ENCODE results near the gene MRPS10. TPM values are rescaled to one million over a fixed set of nuclear protein-coding genes. Genes with fewer than 3 reads are reported as not detected.
"Not testable (repeated sequence)": the region's sequence is repeated elsewhere in the genome, so short reads cannot be mapped to it uniquely, and the experiment has no call there.

Gene MRPS10
- total RNA-seq, 1 donor from 2014 or later = 35.7 TPM

GRCh38 chr6:42224222-42225028 is 6.8 kb upstream of the MRPS10 start:
- H3K27me3 Mint-ChIP-seq = no peaks in the 10 kb centered on the region
- peaks cover 13% of the 10 kb centered on the region for H3K4me1 Mint-ChIP-seq
- no peaks in the 10 kb centered on the region for H3K9me3 Mint-ChIP-seq
- no peaks in the 10 kb centered on the region for H3K36me3 Mint-ChIP-seq (ENCODE audit: low read depth)
- TF ChIP-seq CTCF (IDR thresholded peaks at IDR 0.05) = no peak
- intact Hi-C loops (cut with micrococcal nuclease) = no loop called here
- ChIA-PET CTCF (interaction anchor here (0.8 to 1.4 kb wide), 2 partner anchors 9 to 323 kb away, joined by 3 to 4 read pairs; no protein-coding TSS in a partner anchor), POLR2A (interaction anchor here (0.7 to 1.4 kb wide), 5 partner anchors 12 to 829 kb away, joined by 3 to 8 read pairs (median 6); partner anchors contain the start of genes CUL7, RPL7L1 and TAF8)
- ATAC-seq (ENCODE audit: low read depth) (peak; percentile 91), DNase-seq (no peak)
- H3K4me3 Mint-ChIP-seq = peak overlapping the region; percentile 72
- H3K27ac Mint-ChIP-seq = peak overlapping the region; percentile 88

- no peak for TF ChIP-seq CTCF (IDR thresholded peaks at IDR 0.05)
- DNase-seq (no peak), ATAC-seq (ENCODE audit: low read depth) (no peak)
- CTCF ChIA-PET = no interaction called here
- POLR2A ChIA-PET = no interaction called here
- intact Hi-C loops (cut with micrococcal nuclease) = no loop called here
- Mint-ChIP-seq H3K4me1 (peaks cover 19% of the 10 kb centered on the region), H3K36me3 (ENCODE audit: low read depth) (peaks cover 3% of the 10 kb centered on the region), H3K9me3 (no peaks in the 10 kb centered on the region), H3K4me3 (no peak overlapping the region), H3K27me3 (no peaks in the 10 kb centered on the region), H3K27ac (no peak overlapping the region)
Observed at GRCh38 chr6:42222448-42222847, 4.8 kb upstream of the MRPS10 start.

- TF ChIP-seq CTCF (IDR thresholded peaks at IDR 0.05) = no peak
- DNase-seq (no peak), ATAC-seq (ENCODE audit: low read depth) (no peak)
- CTCF ChIA-PET = no interaction called here
- intact Hi-C loops (cut with micrococcal nuclease) = no loop called here
- POLR2A ChIA-PET = no interaction called here
- Mint-ChIP-seq H3K4me3 (no peak overlapping the region), H3K27me3 (no peaks in the 10 kb centered on the region), H3K36me3 (ENCODE audit: low read depth) (peaks cover 5% of the 10 kb centered on the region), H3K9me3 (no peaks in the 10 kb centered on the region), H3K27ac (no peak overlapping the region), H3K4me1 (peaks cover 24% of the 10 kb centered on the region)
Observed at GRCh38 chr6:42221546-42221945, 3.9 kb upstream of the MRPS10 start.

GRCh38 chr6:42220807-42221206 is 3.1 kb upstream of the MRPS10 start:
- peaks cover 30% of the 10 kb centered on the region for H3K4me1 Mint-ChIP-seq
- intact Hi-C loops (cut with micrococcal nuclease) = no loop called here
- DNase-seq (no peak), ATAC-seq (ENCODE audit: low read depth) (no peak)
- no peaks in the 10 kb centered on the region for H3K9me3 Mint-ChIP-seq
- H3K4me3 Mint-ChIP-seq = no peak overlapping the region
- CTCF ChIA-PET = no interaction called here
- no peak for TF ChIP-seq CTCF (IDR thresholded peaks at IDR 0.05)
- no peaks in the 10 kb centered on the region for H3K27me3 Mint-ChIP-seq
- H3K36me3 Mint-ChIP-seq (ENCODE audit: low read depth) = peaks cover 5% of the 10 kb centered on the region
- H3K27ac Mint-ChIP-seq = no peak overlapping the region
- POLR2A ChIA-PET = no interaction called here

- POLR2A ChIA-PET = interaction anchor here (0.6 to 1.8 kb wide), 10 partner anchors 10 to 511 kb away, joined by 3 to 7 read pairs (median 3); partner anchors contain the start of genes TAF8, TOMM6 and UBR2
- Mint-ChIP-seq H3K9me3 (no peaks in the 10 kb centered on the region), H3K4me3 (peak overlapping the region; percentile 99), H3K36me3 (ENCODE audit: low read depth) (peaks cover 26% of the 10 kb centered on the region), H3K27me3 (no peaks in the 10 kb centered on the region), H3K27ac (peak overlapping the region; percentile 95), H3K4me1 (peaks cover 30% of the 10 kb centered on the region)
- intact Hi-C loops (cut with micrococcal nuclease) = loop anchor here (1.0 to 10.0 kb wide), 10 partner anchors 113 to 675 kb away; partner anchors contain the start of genes BYSL, MED20, RPL7L1 and TFEB
- ATAC-seq (ENCODE audit: low read depth) (no peak), DNase-seq (no peak)
- CTCF ChIA-PET = interaction anchor here (0.8 to 1.5 kb wide), 6 partner anchors 10 to 330 kb away, joined by 3 to 7 read pairs (median 4); partner anchors contain the start of genes BYSL and MED20
- no peak for TF ChIP-seq CTCF (IDR thresholded peaks at IDR 0.05)
Observed at GRCh38 chr6:42217157-42217518, 523 bp downstream of the MRPS10 start.

GRCh38 chr6:42216495-42216894 is 1.2 kb downstream of the MRPS10 start:
- ChIA-PET POLR2A (interaction anchor here (1.0 to 1.5 kb wide), 6 partner anchors 166 to 429 kb away, joined by 3 to 7 read pairs (median 3); partner anchors contain the start of genes TAF8 and TOMM6), CTCF (interaction anchor here (0.8 to 1.5 kb wide), 4 partner anchors 11 to 295 kb away, joined by 3 to 5 read pairs (median 4); partner anchors contain the start of genes BYSL and MED20)
- DNase-seq; H3K27ac Mint-ChIP-seq; H3K27me3 Mint-ChIP-seq; ATAC-seq (ENCODE audit: low read depth); H3K9me3 Mint-ChIP-seq: not testable (repeated sequence)
- H3K36me3 Mint-ChIP-seq (ENCODE audit: low read depth) = peaks cover 32% of the 10 kb centered on the region
- H3K4me3 Mint-ChIP-seq = peak overlapping the region; percentile 70
- peaks cover 36% of the 10 kb centered on the region for H3K4me1 Mint-ChIP-seq
- intact Hi-C loops (cut with micrococcal nuclease) = loop anchor here (2.0 to 10.0 kb wide), 4 partner anchors 169 to 676 kb away; partner anchors contain the start of gene TOMM6

All from activated B cell treated with CpG ODN at 0.5 μM for 24 hours (primary cell).